ENCODE data around the gene MAL. TPM values are rescaled to one million over a fixed set of nuclear protein-coding genes. Genes with fewer than 3 reads are reported as not detected.

MAL gene
- total RNA-seq, 3 donors from 2014 or later (not counting 1 experiment from before 2014, with no cell fraction given), result 0.54 to 3.3 (median 1.8) TPM

- DNase-seq (no peak), ATAC-seq (no peak)
- Mint-ChIP-seq H3K9me3 (peaks cover 30 to 31% of the 10 kb centered on the region in 2 donors), H3K36me3 (no peaks in the 10 kb centered on the region), H3K27ac (no peak overlapping the region), H3K27me3 (ENCODE audit: low read depth in 2 of 2) (peaks cover 0 to 14% of the 10 kb centered on the region in 2 donors), H3K4me1 (peaks cover 0 to 8% of the 10 kb centered on the region in 2 donors), H3K4me3 (no peak overlapping the region)
- Histone ChIP-seq H3K4me1 (ENCODE audit: control insufficient read depth, insufficient read depth, low read length) (no peaks in the 10 kb centered on the region), H3K27me3 (ENCODE audit: control insufficient read depth, insufficient read depth, low read length) (no peaks in the 10 kb centered on the region), H3K36me3 (ENCODE audit: control insufficient read depth, insufficient read depth, low read length) (no peaks in the 10 kb centered on the region), H3K9me3 (ENCODE audit: control insufficient read depth, insufficient read depth, low read length) (no peaks in the 10 kb centered on the region), H3K4me3 (ENCODE audit: low read length) (no peak overlapping the region), H3K27ac (ENCODE audit: low read length) (no peak overlapping the region)
- 93% methylated on average over 6 of the region's 6 CpGs for WGBS (ENCODE audit: insufficient coverage)
- TF ChIP-seq CTCF (IDR thresholded peaks at IDR 0.05), result no peak
- intact Hi-C loops (cut with micrococcal nuclease), result no loop called here
These were observed 14.9 kb downstream of the MAL start for GRCh38 chr2:95040426-95040825.

GRCh38 chr2:95041060-95041823, 15.7 kb downstream of the MAL start:
- H3K4me3 ChIP-seq (ENCODE audit: low read length), result no peak overlapping the region
- ATAC-seq (no peak), DNase-seq (no peak)
- Mint-ChIP-seq H3K4me1 (peaks cover 0 to 8% of the 10 kb centered on the region in 2 donors), H3K36me3 (no peaks in the 10 kb centered on the region), H3K27ac (no peak overlapping the region), H3K27me3 (ENCODE audit: low read depth in 2 of 2) (peaks cover 0 to 18% of the 10 kb centered on the region in 2 donors), H3K9me3 (peaks cover 30 to 31% of the 10 kb centered on the region in 2 donors), H3K4me3 (no peak overlapping the region)
- intact Hi-C loops (cut with micrococcal nuclease), result no loop called here
- no peak overlapping the region for H3K27ac ChIP-seq (ENCODE audit: low read length)
- H3K4me1 ChIP-seq (ENCODE audit: control insufficient read depth, insufficient read depth, low read length), result no peaks in the 10 kb centered on the region
- WGBS (ENCODE audit: insufficient coverage), result 89% methylated on average over 10 of the region's 10 CpGs
- no peaks in the 10 kb centered on the region for H3K27me3 ChIP-seq (ENCODE audit: control insufficient read depth, insufficient read depth, low read length)
- H3K36me3 ChIP-seq (ENCODE audit: control insufficient read depth, insufficient read depth, low read length), result no peaks in the 10 kb centered on the region
- no peak for TF ChIP-seq CTCF (IDR thresholded peaks at IDR 0.05)
- H3K9me3 ChIP-seq (ENCODE audit: control insufficient read depth, insufficient read depth, low read length), result no peaks in the 10 kb centered on the region

GRCh38 chr2:95041824-95042442, 16.4 kb downstream of the MAL start:
- Mint-ChIP-seq H3K4me1 (peaks cover 0 to 8% of the 10 kb centered on the region in 2 donors), H3K4me3 (no peak overlapping the region), H3K9me3 (peaks cover 24 to 25% of the 10 kb centered on the region in 2 donors), H3K36me3 (no peaks in the 10 kb centered on the region), H3K27ac (no peak overlapping the region), H3K27me3 (ENCODE audit: low read depth in 2 of 2) (peaks cover 0 to 18% of the 10 kb centered on the region in 2 donors)
- no peak overlapping the region for H3K27ac ChIP-seq (ENCODE audit: low read length)
- TF ChIP-seq CTCF (IDR thresholded peaks at IDR 0.05), result no peak
- no peak overlapping the region for H3K4me3 ChIP-seq (ENCODE audit: low read length)
- intact Hi-C loops (cut with micrococcal nuclease), result no loop called here
- no peaks in the 10 kb centered on the region for H3K27me3 ChIP-seq (ENCODE audit: control insufficient read depth, insufficient read depth, low read length)
- H3K4me1 ChIP-seq (ENCODE audit: control insufficient read depth, insufficient read depth, low read length), result no peaks in the 10 kb centered on the region
- ATAC-seq (no peak), DNase-seq (no peak)
- no peaks in the 10 kb centered on the region for H3K36me3 ChIP-seq (ENCODE audit: control insufficient read depth, insufficient read depth, low read length)
- H3K9me3 ChIP-seq (ENCODE audit: control insufficient read depth, insufficient read depth, low read length), result no peaks in the 10 kb centered on the region
- 82% methylated on average over 11 of the region's 11 CpGs for WGBS (ENCODE audit: insufficient coverage)

Data from natural killer cell (primary cell).